HepG2 (cell line): ENCODE measurements around the gene REM2. TPM values are rescaled to one million over a fixed set of nuclear protein-coding genes. Genes with fewer than 3 reads are reported as not detected.

Source experiments
- ATAC-seq: fragments of 200-7000 bp; cut with Tn5 transposase; 3 replicates; pipeline ENCODE4 v1.9.1; 2020; ENCODE audit warnings: mild to moderate bottlenecking, moderate library complexity
- BruUV-seq: library from RNA; stranded (reverse); fragments of 400-500 nt; replicated peaks from 2 replicates; lab custom pipeline; 2021; lab: Mats Ljungman, UMichigan
- CTCF ChIA-PET: fragments of 300-600 bp; formaldehyde crosslinking; extraction: SDS; loops from one replicate; lab custom pipeline; 2021; ENCODE audit warnings: low total read pairs, inconsistent platforms, low intra/inter-chr PET ratio; lab: Yijun Ruan, JAX
- POLR2A ChIA-PET: fragments of 350-600 bp; sonication (Branson Sonifier 250); formaldehyde crosslinking; loops from one replicate; lab custom pipeline; 2020; ENCODE audit warnings: antibody characterized with exemption, inconsistent platforms; lab: Yijun Ruan, JAX
- DNase-seq: peaks from one replicate; pipeline ENCODE4 v3.0.0-alpha.2; 2015; ENCODE audit warnings: low spot score
- FAIRE-seq: peaks from 3 replicates; lab custom pipeline; 2011; peaks lifted over from hg19 to GRCh38; lab: Jason Lieb, UNC
- H2AFZ ChIP-seq: one replicate; pipeline ENCODE4 v1.6.1; 2011; ENCODE audit warnings: low read length, inconsistent platforms
- H3K27ac ChIP-seq: fragments of 300-600 bp; 3 replicates; pipeline ENCODE4 v1.8.0; 2011; ENCODE audit warnings: mixed run types, mild to moderate bottlenecking, mixed read lengths, low read length, inconsistent platforms; ENCODE audit not compliant: insufficient read depth; ENCODE audit errors: extremely low read length
- H3K27me3 ChIP-seq, 2 experiments: fragments of 200-600 bp in 1 of 2; 2 replicates in 1 of 2; 3 replicates in 1 of 2; pipeline versions ENCODE4 v1.6.0 to v1.8.0; 2011; ENCODE audit warnings: low read length in 2 of 2, mild to moderate bottlenecking in 2 of 2, moderate library complexity in 2 of 2, inconsistent platforms in 1 of 2; ENCODE audit not compliant: insufficient read depth in 2 of 2, control insufficient read depth in 1 of 2
- H3K36me3 ChIP-seq, 2 experiments: fragments of 200-600 bp in 1 of 2; replicated peaks in 1 of 2; 2 replicates in 1 of 2; 3 replicates in 1 of 2; pipeline versions ENCODE4 v1.5.1 to v1.8.0; 2011; ENCODE audit warnings: low read length in 2 of 2, inconsistent platforms in 1 of 2; ENCODE audit not compliant: insufficient read depth in 2 of 2, control insufficient read depth in 1 of 2
- H3K4me1 ChIP-seq: 2 replicates; pipeline ENCODE4 v1.5.1; 2012; ENCODE audit warnings: low read length, inconsistent platforms; ENCODE audit not compliant: insufficient read depth
- H3K4me2 ChIP-seq: 2 replicates; pipeline ENCODE4 v1.6.0; 2011; ENCODE audit warnings: low read depth, low read length, inconsistent platforms
- H3K4me3 ChIP-seq, 3 experiments: fragments of 200-600 bp in 1 of 3; sonication (generic), shearing (Covaris generic) in 1 of 3; replicated peaks in 1 of 3; 2 replicates each; pipeline ENCODE4 v1.5.1; 2011 to 2016; ENCODE audit warnings: low read length in 3 of 3, inconsistent platforms in 2 of 3, low read depth in 2 of 3, mild to moderate bottlenecking in 2 of 3, control low read depth in 1 of 3, mixed read lengths in 1 of 3; ENCODE audit not compliant: insufficient read depth in 1 of 3
- H3K79me2 ChIP-seq: one replicate; pipeline ENCODE4 v1.6.1; 2011; ENCODE audit warnings: low read length, inconsistent platforms; ENCODE audit not compliant: insufficient read depth
- H3K9ac ChIP-seq: 2 replicates; pipeline ENCODE4 v1.6.0; 2011; ENCODE audit warnings: mild to moderate bottlenecking, low read depth, low read length, inconsistent platforms; ENCODE audit not compliant: insufficient read depth
- H3K9me3 ChIP-seq: 2 replicates; pipeline ENCODE4 v1.5.1; 2012; ENCODE audit warnings: mild to moderate bottlenecking, low read length
- H4K20me1 ChIP-seq: 2 replicates; pipeline ENCODE4 v1.6.0; 2011; ENCODE audit warnings: inconsistent platforms, mild to moderate bottlenecking, low read length, moderate library complexity; ENCODE audit not compliant: insufficient read depth
- HOXA7 ChIP-seq: sonication (generic); formaldehyde crosslinking; IDR thresholded peaks from 2 replicates; pipeline ENCODE4 v1.8.1; 2022; ENCODE audit warnings: mild to moderate bottlenecking, missing genetic modification reagents, moderate library complexity
- KDM5B ChIP-seq: sonication (generic); formaldehyde crosslinking; IDR thresholded peaks from 2 replicates; pipeline ENCODE4 v1.4.0; 2020; ENCODE audit warnings: missing genetic modification reagents, mild to moderate bottlenecking, borderline replicate concordance
- MED8 ChIP-seq: sonication (generic); formaldehyde crosslinking; IDR thresholded peaks from 2 replicates; pipeline ENCODE4 v1.8.1; 2023; ENCODE audit warnings: mild to moderate bottlenecking, missing genetic modification reagents; ENCODE audit not compliant: insufficient replicate concordance
- NFATC3 ChIP-seq: sonication (generic); formaldehyde crosslinking; IDR thresholded peaks from 2 replicates; pipeline ENCODE4 v1.5.1; 2020; ENCODE audit warnings: mild to moderate bottlenecking, missing genetic modification reagents
- U2AF1 ChIP-seq: fragments of 200-400 bp; formaldehyde crosslinking; optimal IDR thresholded peaks from 2 replicates; pipeline ENCODE3; 2017; ENCODE audit warnings: mild to moderate bottlenecking, low read depth, low read length
- UBTF ChIP-seq: sonication (generic); formaldehyde crosslinking; IDR thresholded peaks from 2 replicates; pipeline ENCODE4 v1.4.0; 2020; ENCODE audit warnings: mild to moderate bottlenecking, missing genetic modification reagents
- ZBTB1 ChIP-seq: sonication (generic); formaldehyde crosslinking; IDR thresholded peaks from 2 replicates; pipeline ENCODE4 v1.4.0; 2020; ENCODE audit warnings: missing genetic modification reagents, borderline replicate concordance
- ZBTB39 ChIP-seq: sonication (generic); formaldehyde crosslinking; IDR thresholded peaks from 2 replicates; pipeline ENCODE4 v1.5.0; 2020; ENCODE audit warnings: missing genetic modification reagents
- ZNF563 ChIP-seq: sonication (generic); formaldehyde crosslinking; IDR thresholded peaks from 2 replicates; pipeline ENCODE4 v1.8.0; 2022; ENCODE audit warnings: mild to moderate bottlenecking, moderate library complexity, missing genetic modification reagents
- ZNF709 ChIP-seq: sonication (generic); formaldehyde crosslinking; IDR thresholded peaks from 2 replicates; pipeline ENCODE4 v1.5.0; 2020; ENCODE audit warnings: mild to moderate bottlenecking, missing genetic modification reagents
- ZNF883 ChIP-seq: sonication (generic); formaldehyde crosslinking; IDR thresholded peaks from 2 replicates; pipeline ENCODE4 v1.5.1; 2020; ENCODE audit warnings: mild to moderate bottlenecking, missing genetic modification reagents; ENCODE audit errors: not compliant biosample characterization
- ZSCAN5A ChIP-seq: sonication (generic); formaldehyde crosslinking; IDR thresholded peaks from 2 replicates; pipeline ENCODE4 v1.8.0; 2022; ENCODE audit warnings: mild to moderate bottlenecking, missing genetic modification reagents, borderline replicate concordance
- WGBS: methylation state at CpG from one replicate; pipeline ENCODE4 v1.1.6; 2017; ENCODE audit warnings: low lambda C conversion rate; 5-methylcytosine and 5-hydroxymethylcytosine counted together
- in situ Hi-C: cut with HindIII; loops from 2 replicates; pipeline ENCODE4 v1.10.0; 2017; ENCODE audit warnings: low pct_unique_long_range_greater_than_20kb; ENCODE audit not compliant: extremely low pct_ligation_motif_present
- intact Hi-C: fragments of 100-400 bp; cut with micrococcal nuclease; formaldehyde crosslinking; loops from one replicate; pipeline ENCODE4 v1.10.0; 2022; ENCODE audit not compliant: unreplicated experiment
- polyA plus RNA-seq, 8 experiments: library from polyadenylated mRNA; depleted of rRNA in 3 of 8; stranded (reverse) in 7 of 8; unstranded in 1 of 8; fragments of >200 nt; fragmentation: Illumina TruSeq in 4 of 8; extraction: Trizol in 4 of 8; gene quantifications; 2 replicates each; pipeline versions ENCODE4 v1.2.1 to v1.2.3, GENCODE V29; 2011 to 2016; ENCODE audit warnings: low read depth in 4 of 8, missing spikeins in 1 of 8, mixed read lengths in 1 of 8; ENCODE audit not compliant: insufficient read depth in 1 of 8
- total RNA-seq, 5 experiments: library from RNA; depleted of rRNA; stranded (reverse); fragments of >200 nt; fragmentation: Illumina TruSeq; extraction: Trizol; gene quantifications; 2 replicates each; pipeline ENCODE4 v1.2.3, GENCODE V29; 2016; ENCODE audit warnings: low read depth in 1 of 5
- TF ChIP-seq, protein P1 (sequence below): sonication (generic); formaldehyde crosslinking; IDR thresholded peaks from 2 replicates; pipeline ENCODE4 v1.5.1; 2020; ENCODE audit warnings: missing genetic modification reagents, mild to moderate bottlenecking, borderline replicate concordance

The REM2 gene
- total and polyA plus RNA-seq, 2 of the 13 experiments (the other 11 are each of a cell fraction or from before 2014, with no cell fraction given), result 0.20 TPM; not detected in 1

GRCh38 chr14:22848351-22849164, 34.5 kb upstream of the REM2 start (continued):
- no peak for TF ChIP-seq ZSCAN5A (CRISPR knock-in tag)
- peak; percentile 32 for TF ChIP-seq MED8 (CRISPR knock-in tag)
- TF ChIP-seq ZBTB39 (CRISPR knock-in tag), result no peak
- no peak for TF ChIP-seq ZBTB1 (CRISPR knock-in tag)
- TF ChIP-seq KDM5B (CRISPR knock-in tag), result 0 out of 2 replicates have a peak, but pooled peaks have one; percentile 36

DNA sequence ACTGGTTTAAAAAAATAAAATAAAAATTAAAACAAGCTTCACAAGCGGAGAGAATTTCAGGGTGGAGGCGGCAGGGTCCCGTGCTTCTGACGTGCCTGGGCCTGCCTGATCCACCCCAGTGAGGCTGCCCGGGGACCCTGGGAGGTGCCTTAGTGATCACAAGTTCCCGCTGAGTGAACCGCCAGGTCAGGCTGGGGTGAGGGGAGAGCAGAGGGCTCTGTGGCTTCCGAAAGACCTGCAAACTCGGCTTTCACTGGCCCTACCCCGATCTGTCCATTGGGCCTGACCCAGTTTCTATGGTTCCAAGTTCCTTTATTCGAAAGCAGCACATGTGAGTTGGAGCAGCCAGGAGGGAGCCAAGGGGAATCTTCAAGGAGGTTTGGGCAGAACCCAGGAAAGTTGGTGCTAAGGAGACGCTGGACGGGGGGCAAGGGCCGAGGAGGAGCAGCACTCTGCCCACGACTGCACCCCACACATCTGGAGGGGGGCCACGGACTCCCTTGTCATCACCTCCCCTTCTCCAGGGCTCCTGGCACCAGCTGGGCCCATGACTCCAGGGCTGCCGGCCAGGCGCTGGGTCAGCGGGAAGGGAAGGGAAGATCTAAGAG, 33.7 kb upstream of the REM2 start:
- Histone ChIP-seq H3K79me2 (no peaks in the 10 kb centered on the region), H3K27ac (no peak overlapping the region), H3K27me3 (peaks cover 7 to 45% of the 10 kb centered on the region in 2 experiments; a peak in 4 of 5 replicates), H3K36me3 (no peaks in the 10 kb centered on the region), H3K4me3 (no peak overlapping the region), H3K9ac (no peak overlapping the region), H3K9me3 (no peaks in the 10 kb centered on the region), H3K4me2 (no peak overlapping the region), H2AFZ (no peak overlapping the region), H3K4me1 (peaks cover 33% of the 10 kb centered on the region), H4K20me1 (no peaks in the 10 kb centered on the region)
- in situ Hi-C loops, result loop anchor here (5.0 kb wide), 1 partner anchor 292 kb away; no protein-coding TSS in a partner anchor
- intact Hi-C loops, result no loop called here
- DNase-seq (no peak), ATAC-seq (no peak), FAIRE-seq (no peak)
- no TSS peak for BruUV-seq
- CTCF ChIA-PET, result interaction anchor here (1.5 to 1.9 kb wide), 2 partner anchors 72 to 292 kb away, joined by 6 to 11 read pairs; no protein-coding TSS in a partner anchor
- WGBS, result 48% methylated on average over 19 of the region's 19 CpGs
- POLR2A ChIA-PET, result interaction anchor here (0.8 to 1.9 kb wide), 5 partner anchors 12 to 83 kb away, joined by 3 to 5 read pairs (median 3); partner anchors contain the start of genes MRPL52 and OXA1L
- TF ChIP-seq UBTF (no peak), HOXA7 (CRISPR knock-in tag) (no peak), ZNF709 (CRISPR knock-in tag) (no peak), NFATC3 (CRISPR knock-in tag) (0 out of 2 replicates have a peak, but pooled peaks have one; percentile 53), ZNF563 (0 out of 2 replicates have a peak, but pooled peaks have one; percentile 51), U2AF1 (no peak), ZNF883 (CRISPR knock-in tag) (no peak)
- TF ChIP-seq, protein P1, sequence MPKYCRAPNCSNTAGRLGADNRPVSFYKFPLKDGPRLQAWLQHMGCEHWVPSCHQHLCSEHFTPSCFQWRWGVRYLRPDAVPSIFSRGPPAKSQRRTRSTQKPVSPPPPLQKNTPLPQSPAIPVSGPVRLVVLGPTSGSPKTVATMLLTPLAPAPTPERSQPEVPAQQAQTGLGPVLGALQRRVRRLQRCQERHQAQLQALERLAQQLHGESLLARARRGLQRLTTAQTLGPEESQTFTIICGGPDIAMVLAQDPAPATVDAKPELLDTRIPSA (CRISPR knock-in tag), result no peak
